ENCODE data around the gene CCHCR1.

The CCHCR1 gene

GRCh38 chr6:31110825-31111582 is 46.6 kb downstream of the CCHCR1 start:
- DNase-seq (ENCODE audit: low read depth in 2 of 2) = no peak

GRCh38 chr6:31107052-31107451 is 50.5 kb downstream of the CCHCR1 start:
- DNase-seq (ENCODE audit: low read depth in 2 of 2) = no peak

- DNase-seq (ENCODE audit: low read depth in 2 of 2) = no peak
Observed at GRCh38 chr6:31103136-31103535, 54.5 kb downstream of the CCHCR1 start.

GRCh38 chr6:31098449-31098938 is 59.1 kb downstream of the CCHCR1 start:
- DNase-seq (ENCODE audit: low read depth in 2 of 2) = no peak

- no peak for DNase-seq (ENCODE audit: low read depth in 2 of 2)
Observed at GRCh38 chr6:31096656-31097055, 60.9 kb downstream of the CCHCR1 start.

- DNase-seq (ENCODE audit: low read depth in 2 of 2) = no peak
Observed at GRCh38 chr6:31096215-31096614, 61.4 kb downstream of the CCHCR1 start.

- peak in 1 of 2 donors; percentile 9 for DNase-seq (ENCODE audit: low read depth in 2 of 2)
Observed at GRCh38 chr6:31094389-31094881, 63.2 kb downstream of the CCHCR1 start.

- DNase-seq (ENCODE audit: low read depth in 2 of 2) = no peak
Observed at GRCh38 chr6:31092769-31093505, 64.7 kb downstream of the CCHCR1 start.

All from activated CD4-positive, alpha-beta T cell treated with anti-CD3 and anti-CD28 coated beads for 24 hours (primary cell).